Activated CD8-positive, alpha-beta T cell treated with anti-CD3 and anti-CD28 coated beads, Interleukin-2, amount 10 ng/mL, durations not matched to agents 7 days and 5 days (primary cell): Measurements from ENCODE around the gene ERFL. TPM values are rescaled to one million over a fixed set of nuclear protein-coding genes. Genes with fewer than 3 reads are reported as not detected.
"Not testable (repeated sequence)": the region's sequence is repeated elsewhere in the genome, so short reads cannot be mapped to it uniquely, and the experiment has no call there.

Experiments used
- ATAC-seq: fragments of 150-1000 bp; cut with Tn5 transposase; one replicate; pipeline ENCODE4 v1.10.0; 2021; ENCODE audit warnings: moderate library complexity
- CTCF ChIA-PET: fragments of 350-600 bp; sonication (Branson Sonifier 250); formaldehyde crosslinking; loops from one replicate; lab custom pipeline; 2021; ENCODE audit warnings: antibody characterized with exemption; lab: Charles Lee
- POLR2A ChIA-PET: fragments of 350-600 bp; sonication (Branson Sonifier 250); formaldehyde crosslinking; loops from one replicate; lab custom pipeline; 2021; ENCODE audit warnings: antibody characterized with exemption; lab: Charles Lee
- DNase-seq: peaks from one replicate; pipeline ENCODE4 v3.0.0-alpha.2; 2020
- H3K27ac Mint-ChIP-seq: one replicate; pipeline ENCODE4 v1.8.0; 2021; ENCODE audit warnings: mild to moderate bottlenecking, mixed read lengths
- H3K27me3 Mint-ChIP-seq: one replicate; pipeline ENCODE4 v1.8.0; 2021; ENCODE audit warnings: low read depth, mixed read lengths
- H3K36me3 Mint-ChIP-seq: one replicate; pipeline ENCODE4 v1.8.0; 2021; ENCODE audit warnings: low read depth, mixed read lengths
- H3K4me1 Mint-ChIP-seq: one replicate; pipeline ENCODE4 v1.8.0; 2021; ENCODE audit warnings: low read depth, mixed read lengths
- H3K4me3 Mint-ChIP-seq: one replicate; pipeline ENCODE4 v1.8.0; 2021; ENCODE audit warnings: mild to moderate bottlenecking, mixed read lengths
- H3K9me3 Mint-ChIP-seq: one replicate; pipeline ENCODE4 v1.8.0; 2022; ENCODE audit warnings: mixed read lengths; ENCODE audit not compliant: insufficient read depth
- total RNA-seq, 2 experiments: library from RNA; stranded (reverse); gene quantifications; one replicate each; pipeline ENCODE4 v1.2.3, GENCODE V29; 2021

Gene ERFL
- total RNA-seq, 2 experiments from 2014 or later: 0.84 to 1.1 TPM

- Mint-ChIP-seq H3K27ac (peak overlapping the region; percentile 46), H3K36me3 (peaks cover 2% of the 10 kb centered on the region), H3K4me3 (peak overlapping the region; percentile 34), H3K4me1 (peaks cover 43% of the 10 kb centered on the region), H3K9me3 (no peaks in the 10 kb centered on the region), H3K27me3 (peaks cover 26% of the 10 kb centered on the region)
- ChIA-PET CTCF (interaction anchor here (1.1 kb wide), 1 partner anchor 87 kb away, joined by 3 read pairs; no protein-coding TSS in a partner anchor), POLR2A (no interaction called here)
- ATAC-seq (no peak), DNase-seq (no peak)
Measured at GRCh38 chr19:41941410-41942202, 13.4 kb upstream of the ERFL start.

- DNase-seq (no peak), ATAC-seq (no peak)
- no peaks in the 10 kb centered on the region for H3K9me3 Mint-ChIP-seq
- peak overlapping the region; percentile 46 for H3K27ac Mint-ChIP-seq
- peaks cover 42% of the 10 kb centered on the region for H3K4me1 Mint-ChIP-seq
- ChIA-PET CTCF (interaction anchor here (1.0 to 1.1 kb wide), 2 partner anchors 67 to 88 kb away, joined by 3 read pairs; no protein-coding TSS in a partner anchor), POLR2A (no interaction called here)
- H3K27me3 Mint-ChIP-seq: peaks cover 30% of the 10 kb centered on the region
- peak overlapping the region; percentile 64 for H3K4me3 Mint-ChIP-seq
- H3K36me3 Mint-ChIP-seq: peaks cover 2% of the 10 kb centered on the region
Measured at GRCh38 chr19:41940731-41941409, 12.6 kb upstream of the ERFL start.

GRCh38 chr19:41939861-41940730 is 11.8 kb upstream of the ERFL start:
- H3K9me3 Mint-ChIP-seq: no peaks in the 10 kb centered on the region
- H3K36me3 Mint-ChIP-seq: peaks cover 2% of the 10 kb centered on the region
- ATAC-seq: no peak
- ChIA-PET POLR2A (no interaction called here), CTCF (interaction anchor here (1.0 kb wide), 1 partner anchor 67 kb away, joined by 3 read pairs; no protein-coding TSS in a partner anchor)
- H3K4me3 Mint-ChIP-seq: peak overlapping the region; percentile 64
- peaks cover 39% of the 10 kb centered on the region for H3K4me1 Mint-ChIP-seq
- peaks cover 35% of the 10 kb centered on the region for H3K27me3 Mint-ChIP-seq
- H3K27ac Mint-ChIP-seq: no peak overlapping the region
- DNase-seq: no peak

- H3K27me3 Mint-ChIP-seq: peaks cover 38% of the 10 kb centered on the region
- H3K27ac Mint-ChIP-seq, POLR2A ChIA-PET, H3K36me3 Mint-ChIP-seq, CTCF ChIA-PET, DNase-seq, H3K9me3 Mint-ChIP-seq, ATAC-seq, H3K4me3 Mint-ChIP-seq: not testable (repeated sequence)
- peaks cover 37% of the 10 kb centered on the region for H3K4me1 Mint-ChIP-seq
Measured at GRCh38 chr19:41939209-41939608, 11.0 kb upstream of the ERFL start.

GRCh38 chr19:41937525-41938468 is 9.5 kb upstream of the ERFL start:
- DNase-seq: no peak
- Mint-ChIP-seq H3K9me3 (no peaks in the 10 kb centered on the region), H3K36me3 (peaks cover 2% of the 10 kb centered on the region), H3K4me3 (no peak overlapping the region), H3K27me3 (peaks cover 44% of the 10 kb centered on the region), H3K4me1 (peaks cover 41% of the 10 kb centered on the region), H3K27ac (no peak overlapping the region)
- no peak for ATAC-seq
- ChIA-PET CTCF (interaction anchor here (0.9 to 1.8 kb wide), 8 partner anchors 8 to 65 kb away, joined by 3 to 15 read pairs (median 6); partner anchors contain the start of genes ERFL and RABAC1), POLR2A (interaction anchor here (0.5 to 1.5 kb wide), 4 partner anchors 13 to 43 kb away, joined by 3 to 9 read pairs (median 3); no protein-coding TSS in a partner anchor)

- no peak for ATAC-seq
- Mint-ChIP-seq H3K4me3 (no peak overlapping the region), H3K27ac (no peak overlapping the region), H3K4me1 (peaks cover 41% of the 10 kb centered on the region), H3K36me3 (peaks cover 2% of the 10 kb centered on the region), H3K9me3 (no peaks in the 10 kb centered on the region), H3K27me3 (peaks cover 47% of the 10 kb centered on the region)
- POLR2A ChIA-PET: interaction anchor here (0.7 to 1.5 kb wide), 4 partner anchors 14 to 72 kb away, joined by 3 to 9 read pairs (median 3); no protein-coding TSS in a partner anchor
- CTCF ChIA-PET: interaction anchor here (0.9 to 1.8 kb wide), 8 partner anchors 8 to 78 kb away, joined by 3 to 15 read pairs (median 5); partner anchors contain the start of genes ERFL and RABAC1
- no peak for DNase-seq
Measured at GRCh38 chr19:41936961-41937360, 8.7 kb upstream of the ERFL start.

- ATAC-seq (no peak), DNase-seq (no peak)
- H3K27me3 Mint-ChIP-seq: peaks cover 45% of the 10 kb centered on the region
- H3K9me3 Mint-ChIP-seq: no peaks in the 10 kb centered on the region
- no peak overlapping the region for H3K4me3 Mint-ChIP-seq
- H3K27ac Mint-ChIP-seq: no peak overlapping the region
- peaks cover under 1% of the 10 kb centered on the region for H3K36me3 Mint-ChIP-seq
- ChIA-PET CTCF (interaction anchor here (0.9 to 1.8 kb wide), 6 partner anchors 9 to 77 kb away, joined by 3 to 15 read pairs (median 7); partner anchors contain the start of gene RABAC1), POLR2A (interaction anchor here (0.5 to 1.5 kb wide), 4 partner anchors 14 to 71 kb away, joined by 3 to 9 read pairs (median 3); no protein-coding TSS in a partner anchor)
- peaks cover 40% of the 10 kb centered on the region for H3K4me1 Mint-ChIP-seq
Measured at GRCh38 chr19:41936416-41936850, 8.2 kb upstream of the ERFL start.

GRCh38 chr19:41935760-41936415 is 7.6 kb upstream of the ERFL start:
- DNase-seq (no peak), ATAC-seq (no peak)
- ChIA-PET CTCF (interaction anchor here (1.8 kb wide), 1 partner anchor 48 kb away, joined by 7 read pairs; no protein-coding TSS in a partner anchor), POLR2A (interaction anchor here (0.5 to 1.2 kb wide), 2 partner anchors 14 to 41 kb away, joined by 3 read pairs; no protein-coding TSS in a partner anchor)
- Mint-ChIP-seq H3K4me1 (peaks cover 39% of the 10 kb centered on the region), H3K27me3 (peaks cover 44% of the 10 kb centered on the region), H3K9me3 (no peaks in the 10 kb centered on the region), H3K4me3 (no peak overlapping the region), H3K36me3 (no peaks in the 10 kb centered on the region), H3K27ac (no peak overlapping the region)

GRCh38 chr19:41934849-41935374 is 6.7 kb upstream of the ERFL start:
- Mint-ChIP-seq H3K27me3 (peaks cover 48% of the 10 kb centered on the region), H3K4me1 (peaks cover 41% of the 10 kb centered on the region), H3K4me3 (no peak overlapping the region), H3K27ac (no peak overlapping the region), H3K9me3 (no peaks in the 10 kb centered on the region), H3K36me3 (no peaks in the 10 kb centered on the region)
- DNase-seq: peak; percentile 85
- POLR2A ChIA-PET: interaction anchor here (0.8 kb wide), 1 partner anchor 77 kb away, joined by 3 read pairs; no protein-coding TSS in a partner anchor
- ATAC-seq: peak; percentile 75
- CTCF ChIA-PET: interaction anchor here (1.0 to 1.3 kb wide), 7 partner anchors 8 to 76 kb away, joined by 3 to 11 read pairs (median 4); no protein-coding TSS in a partner anchor
